Tongue (tissue), 2 donors: ENCODE measurements around the gene CERCAM. TPM values are rescaled to one million over a fixed set of nuclear protein-coding genes. Genes with fewer than 3 reads are reported as not detected.
A peak's percentile ranks its signal among the peaks of the same experiment; 100 is the strongest.

Experiments
- DNase-seq: peaks from one replicate; pipeline ENCODE4 v3.0.0-alpha.2; 2015
- total RNA-seq: library from RNA; depleted of rRNA; stranded (reverse); fragments of >200 nt; gene quantifications from one replicate; pipeline ENCODE4 v1.2.3, GENCODE V29; 2014

The CERCAM gene
- total RNA-seq, result 63.2 TPM

- DNase-seq, result peak; percentile 85
Observed at GRCh38 chr9:128420651-128421481, at the start of gene CERCAM. CERCAM (plus strand) TSS chr9:128420857; CDS start chr9:128420878, 21 bp downstream.

- DNase-seq, result no peak
Observed at GRCh38 chr9:128371630-128372117, 49.0 kb upstream of the CERCAM start.

GRCh38 chr9:128372188-128372641 is 48.4 kb upstream of the CERCAM start:
- DNase-seq, result no peak

- DNase-seq, result no peak
Observed at GRCh38 chr9:128372784-128373183, 47.9 kb upstream of the CERCAM start.

GRCh38 chr9:128374221-128374675 is 46.4 kb upstream of the CERCAM start:
- DNase-seq, result no peak

- DNase-seq, result no peak
Observed at GRCh38 chr9:128375865-128376264, 44.8 kb upstream of the CERCAM start.

- DNase-seq, result peak; percentile 89
Observed at GRCh38 chr9:128382261-128382660, 38.4 kb upstream of the CERCAM start.

GRCh38 chr9:128383007-128383753 is 37.5 kb upstream of the CERCAM start:
- DNase-seq, result peak; percentile 89

- peak; percentile 86 for DNase-seq
Observed at GRCh38 chr9:128383791-128384190, 36.9 kb upstream of the CERCAM start.

- no peak for DNase-seq
Observed at GRCh38 chr9:128384801-128385495, 35.7 kb upstream of the CERCAM start.

- no peak for DNase-seq
Observed at GRCh38 chr9:128385496-128386460, 34.9 kb upstream of the CERCAM start.

- no peak for DNase-seq
Observed at GRCh38 chr9:128388150-128388549, 32.5 kb upstream of the CERCAM start.

- DNase-seq, result peak; percentile 73
Observed at GRCh38 chr9:128389395-128390149, 31.1 kb upstream of the CERCAM start.

GRCh38 chr9:128390150-128390812 is 30.4 kb upstream of the CERCAM start:
- no peak for DNase-seq

GRCh38 chr9:128390813-128391711 is 29.6 kb upstream of the CERCAM start:
- no peak for DNase-seq

- DNase-seq, result no peak
Observed at GRCh38 chr9:128391956-128392301, 28.7 kb upstream of the CERCAM start.

GRCh38 chr9:128392302-128393144 is 28.1 kb upstream of the CERCAM start:
- no peak for DNase-seq
